NCI-H226 (cell line): ENCODE data around the gene PEX14.
"Not testable (repeated sequence)": the region's sequence is repeated elsewhere in the genome, so short reads cannot be mapped to it uniquely, and the experiment has no call there.

Source experiments
- DNase-seq: peaks from one replicate; pipeline ENCODE4 v3.0.0-alpha.2; 2015

Gene PEX14

GRCh38 chr1:10450836-10451235, 23.9 kb upstream of the PEX14 start:
- DNase-seq, result no peak

DNA sequence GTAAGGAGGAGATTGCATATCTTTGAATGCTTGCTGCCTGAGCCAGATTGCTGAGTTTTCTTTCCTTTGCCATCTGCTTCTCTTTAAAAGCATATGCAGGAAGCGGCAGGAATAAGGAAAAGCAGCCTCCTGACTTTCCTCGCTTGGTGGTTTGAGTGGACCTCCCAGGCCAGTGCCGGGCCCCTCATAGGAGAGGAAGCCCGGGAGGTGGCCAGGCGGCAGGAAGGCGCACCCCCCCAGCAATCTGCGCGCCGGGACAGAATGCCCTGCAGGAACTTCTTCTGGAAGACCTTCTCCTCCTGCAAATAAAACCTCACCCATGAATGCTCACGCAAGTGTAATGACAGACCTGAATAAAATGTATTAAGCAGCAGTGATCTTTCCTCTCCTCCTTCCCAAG, 23.5 kb upstream of the PEX14 start:
- DNase-seq, result no peak

DNA sequence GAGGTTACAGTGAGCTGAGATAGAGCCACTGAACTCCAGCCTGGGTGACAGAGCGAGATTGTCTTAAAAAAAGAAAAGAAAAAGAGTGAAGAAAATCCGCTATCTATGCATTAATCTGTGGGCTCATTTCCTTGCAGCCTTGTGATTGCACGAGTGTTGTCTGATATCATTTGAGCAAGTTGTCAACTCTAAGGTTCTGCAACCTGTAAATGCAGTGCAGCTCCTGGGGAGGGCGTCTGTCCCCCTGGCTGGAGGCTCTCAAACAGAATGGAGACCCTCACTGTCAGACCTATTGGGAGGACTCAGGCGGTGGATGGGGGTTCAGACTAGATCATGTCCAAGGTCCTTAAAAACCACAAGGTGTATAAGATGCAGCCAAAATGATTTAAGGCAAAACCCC, 18.7 kb upstream of the PEX14 start:
- DNase-seq, result no peak

DNA sequence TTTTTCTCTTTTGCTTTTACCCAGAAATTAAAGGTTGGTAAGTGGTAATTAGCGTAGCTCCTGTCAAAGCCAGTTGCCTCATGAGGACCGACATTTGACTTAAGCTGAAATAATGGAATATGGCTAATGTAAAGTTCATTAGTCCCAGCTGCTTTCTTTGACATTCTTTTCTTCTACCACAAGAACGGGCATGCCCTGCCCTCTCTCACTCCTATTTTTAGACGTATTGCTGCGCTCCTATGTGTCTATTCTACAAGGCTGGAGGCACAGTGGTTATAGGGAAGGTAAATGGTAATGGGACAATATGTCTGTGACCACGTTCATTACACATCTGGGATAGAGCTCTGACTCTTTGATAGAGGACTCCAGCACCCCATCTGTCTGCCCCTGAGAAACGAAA, 18.1 kb upstream of the PEX14 start:
- no peak for DNase-seq

DNA sequence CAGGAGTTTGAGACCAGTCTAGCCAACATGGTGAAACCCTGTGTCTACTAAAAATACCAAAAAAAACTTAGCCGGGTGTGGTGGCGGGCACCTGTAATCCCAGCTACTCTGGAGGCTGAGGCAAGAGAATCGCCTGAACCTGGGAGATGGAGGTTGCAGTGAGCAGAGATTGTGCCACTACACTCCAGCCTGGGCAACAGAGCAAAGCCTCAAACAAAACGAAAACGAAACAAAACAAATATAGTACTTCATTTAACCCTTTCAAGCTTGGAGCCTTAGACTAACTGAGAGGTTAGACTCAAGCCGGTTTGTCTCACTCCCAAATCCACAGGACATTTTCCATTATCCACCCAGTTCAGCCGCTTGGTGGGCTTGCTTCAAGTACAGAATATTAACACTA, 17.3 kb upstream of the PEX14 start:
- DNase-seq, result not testable (repeated sequence)

DNA sequence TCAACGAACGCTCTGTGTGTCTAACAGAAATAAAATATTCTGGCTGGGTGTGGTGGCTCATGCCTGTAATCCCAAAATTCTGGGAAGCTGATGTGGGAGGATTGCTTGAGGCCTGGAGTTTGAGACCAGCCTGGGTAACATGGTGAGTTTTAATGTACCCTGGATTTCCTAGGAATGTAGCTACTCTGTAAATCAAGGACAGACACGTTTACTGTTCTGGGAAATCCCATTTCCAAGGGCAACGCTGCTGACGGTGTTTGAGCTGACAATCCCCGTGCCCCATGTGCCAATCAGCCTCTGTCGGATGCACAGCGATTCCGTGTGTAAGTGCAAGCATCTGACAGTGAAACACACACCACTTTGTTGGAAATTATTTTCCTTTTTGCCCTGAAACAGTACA, 16.9 kb upstream of the PEX14 start:
- no peak for DNase-seq

GRCh38 chr1:10459184-10459583, 15.6 kb upstream of the PEX14 start:
- DNase-seq, result peak; percentile 89

- no peak for DNase-seq
Measured at GRCh38 chr1:10467078-10467477, 7.7 kb upstream of the PEX14 start.

- DNase-seq, result no peak
Measured at GRCh38 chr1:10470043-10470442, 4.7 kb upstream of the PEX14 start.

DNA sequence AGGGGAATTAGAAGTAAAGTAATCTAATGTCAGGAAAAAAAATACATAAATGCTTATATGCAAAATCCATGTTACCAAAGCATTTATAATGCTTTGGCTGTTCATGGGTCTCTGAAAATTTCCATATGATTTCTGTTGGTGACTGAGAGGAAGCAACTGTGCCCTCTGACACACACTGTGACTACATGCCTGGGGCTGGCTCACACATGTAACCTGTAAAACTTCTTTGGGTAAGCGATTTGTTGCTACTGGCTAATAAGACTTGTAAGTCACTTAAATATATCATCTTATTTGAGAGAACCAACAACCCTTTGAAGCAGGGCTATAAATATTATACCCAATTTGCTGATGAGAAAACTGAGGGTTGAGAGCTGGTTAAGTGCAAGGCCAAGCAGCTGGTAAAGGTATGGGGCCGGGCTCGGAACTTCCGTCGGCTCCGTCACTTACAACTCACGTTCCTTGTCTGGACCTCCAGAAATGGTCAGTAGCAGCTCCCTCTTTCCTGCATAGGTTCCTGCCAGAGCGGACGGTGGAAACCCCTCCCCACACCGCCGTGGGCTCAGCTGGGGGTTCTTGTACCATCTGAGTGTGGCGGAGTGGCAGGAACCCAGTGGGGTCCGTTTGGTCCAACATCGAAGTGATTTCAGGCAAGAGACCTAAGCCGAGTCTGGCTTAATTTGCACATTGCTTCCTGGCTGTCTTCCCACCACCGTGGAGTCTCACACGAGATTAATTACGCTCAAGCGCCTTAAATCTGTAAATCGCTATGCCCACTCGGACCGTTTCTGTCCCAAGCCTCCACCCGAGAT, 3.1 kb upstream of the PEX14 start:
- peak; percentile 1 for DNase-seq

DNA sequence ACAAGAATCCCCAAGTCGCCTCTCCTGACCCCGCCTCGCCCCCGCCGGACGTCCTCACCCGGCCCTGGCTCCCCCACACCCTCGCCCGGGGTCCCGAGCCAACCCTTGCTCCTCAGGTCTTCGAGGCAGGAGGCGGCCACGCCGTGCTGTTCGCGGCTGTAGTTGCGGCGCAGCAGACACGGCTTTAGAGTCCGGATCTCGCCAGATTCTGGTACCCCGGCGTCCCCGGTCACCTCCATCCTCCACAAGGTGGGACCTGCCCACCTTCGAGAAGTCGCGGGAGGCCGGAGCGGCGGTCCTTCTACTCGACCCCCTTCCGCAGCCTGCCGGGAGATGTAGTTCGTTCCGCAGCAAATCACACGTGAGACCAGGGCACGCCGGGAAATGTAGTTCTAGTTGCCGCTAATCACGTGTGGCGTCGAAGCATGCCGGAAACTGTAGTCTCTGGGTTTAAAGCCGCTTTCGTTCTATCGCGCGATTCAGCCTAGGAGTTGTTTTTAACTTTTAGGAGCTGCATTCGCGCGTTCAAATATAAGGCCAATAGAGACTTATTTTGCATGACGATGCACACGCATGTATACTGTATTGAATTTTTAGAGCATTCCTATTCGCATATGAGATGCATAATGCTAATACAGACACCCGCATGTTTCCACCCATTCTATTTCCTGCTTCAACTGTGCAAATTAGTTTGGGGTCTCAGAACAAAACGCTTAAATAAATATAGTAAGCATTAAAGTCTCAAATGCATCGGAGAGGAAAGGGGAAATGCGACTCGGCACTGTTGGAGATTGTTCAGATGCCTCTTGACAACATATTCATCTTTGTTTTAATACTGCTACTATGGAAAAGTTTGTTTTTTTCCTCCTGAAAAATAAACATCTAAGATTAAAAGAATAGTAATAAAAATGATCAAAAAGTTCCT, 2.3 kb upstream of the PEX14 start, which contains the start of gene DFFA:
Gene DFFA, minus strand, starts transcription at position 310 of the 925 bp plus-strand sequence. Its CDS starts 71 bp downstream, at position 239.
- DNase-seq, result peak; percentile 94

- no peak for DNase-seq
Measured at GRCh38 chr1:10473145-10473765, 1.5 kb upstream of the PEX14 start.

GRCh38 chr1:10474309-10474612, 489 bp upstream of the PEX14 start:
- not testable (repeated sequence) for DNase-seq

DNA sequence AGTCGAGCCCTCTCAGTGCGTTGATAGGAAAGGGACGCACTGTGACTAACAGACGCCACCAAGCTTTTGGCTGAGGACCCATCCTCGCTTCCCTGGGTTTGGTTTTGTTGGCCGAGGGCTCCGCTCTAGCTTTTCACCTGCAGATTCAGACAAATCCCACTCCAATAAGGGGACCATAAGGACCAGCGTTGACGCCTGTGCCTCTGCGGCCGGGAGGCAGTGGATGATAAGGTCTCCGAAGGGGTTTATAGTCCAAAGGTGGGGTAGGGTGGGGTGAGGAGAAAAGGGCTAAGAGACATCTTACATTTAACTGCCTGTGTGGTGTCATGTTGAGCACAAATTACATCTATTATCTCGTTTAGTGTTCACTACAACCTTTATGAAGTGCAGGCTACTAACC, 760 bp downstream of the PEX14 start:
- no peak for DNase-seq

GRCh38 chr1:10479296-10479695, 4.5 kb downstream of the PEX14 start:
- DNase-seq, result no peak

GRCh38 chr1:10480614-10481013, 5.9 kb downstream of the PEX14 start:
- DNase-seq, result no peak

GRCh38 chr1:10484521-10484920, 9.8 kb downstream of the PEX14 start:
- no peak for DNase-seq

DNA sequence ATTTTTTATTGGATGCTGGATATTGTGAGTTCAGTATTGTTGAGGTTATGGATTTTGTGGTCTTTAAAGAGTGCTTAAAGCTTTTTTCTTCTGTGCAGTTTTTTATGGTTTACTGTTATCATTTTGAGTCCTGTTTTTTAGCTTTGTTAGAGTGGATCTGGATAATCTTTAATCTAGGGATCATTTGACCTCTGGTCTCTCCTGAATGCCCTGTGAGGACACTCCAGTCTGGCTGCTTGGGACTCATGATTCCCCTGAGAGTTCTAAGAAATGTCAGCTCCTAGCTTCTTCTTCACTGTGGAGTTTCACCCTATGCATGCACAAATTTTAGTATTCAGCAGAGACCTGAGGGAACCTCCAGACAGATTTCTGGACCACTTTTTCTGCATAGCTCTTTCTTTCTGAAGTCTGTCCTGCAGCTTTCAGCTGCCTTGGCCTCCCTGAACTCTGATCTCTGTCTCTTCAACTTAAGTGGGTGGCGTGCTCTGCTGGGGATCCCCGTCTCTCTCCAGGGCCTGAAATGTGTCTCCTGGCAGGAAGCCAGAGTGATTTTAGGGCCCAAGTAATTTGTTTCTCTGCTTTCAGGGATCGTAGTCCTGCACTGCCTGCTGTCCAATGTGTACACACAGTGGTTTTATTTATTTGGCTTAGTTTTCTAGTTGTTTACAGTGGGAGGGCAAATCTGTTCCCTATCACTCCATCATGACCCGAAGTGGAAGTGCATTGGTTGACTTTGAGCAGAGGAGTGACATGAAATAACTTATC, 14.7 kb downstream of the PEX14 start:
- DNase-seq, result no peak

DNA sequence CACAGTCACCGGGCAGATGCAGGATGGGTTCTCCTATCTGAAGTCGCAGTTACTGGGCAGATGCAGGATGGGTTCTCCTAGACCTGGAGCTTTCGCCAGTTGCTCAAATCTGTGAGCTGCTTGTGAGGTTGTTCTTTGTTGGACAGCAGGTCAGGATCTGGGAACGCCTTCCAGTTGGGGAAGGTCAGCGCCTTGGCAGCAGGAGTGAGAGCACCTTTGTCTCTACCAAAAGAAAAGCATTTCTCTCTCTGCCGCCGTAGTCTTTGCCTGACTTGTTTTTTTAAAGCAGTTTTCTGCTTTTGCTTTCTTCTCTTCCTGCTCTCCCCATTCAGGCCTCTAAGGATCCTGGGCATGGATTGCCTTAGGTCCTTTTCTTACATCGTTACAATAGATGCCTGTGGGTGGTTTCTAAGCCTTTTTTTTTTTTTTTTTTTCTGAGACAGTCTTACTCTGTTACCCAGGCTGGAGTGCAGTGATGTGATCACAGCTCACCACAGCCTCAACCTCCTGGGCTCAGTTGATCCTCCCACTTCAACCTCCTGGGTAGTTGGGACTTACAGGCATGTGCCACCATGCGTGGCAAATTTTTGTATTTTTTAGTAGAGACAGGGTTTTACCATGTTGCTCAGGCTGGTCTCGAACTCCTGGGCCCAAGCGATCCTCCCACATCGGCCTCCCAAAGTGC, 15.7 kb downstream of the PEX14 start:
- DNase-seq, result no peak

DNA sequence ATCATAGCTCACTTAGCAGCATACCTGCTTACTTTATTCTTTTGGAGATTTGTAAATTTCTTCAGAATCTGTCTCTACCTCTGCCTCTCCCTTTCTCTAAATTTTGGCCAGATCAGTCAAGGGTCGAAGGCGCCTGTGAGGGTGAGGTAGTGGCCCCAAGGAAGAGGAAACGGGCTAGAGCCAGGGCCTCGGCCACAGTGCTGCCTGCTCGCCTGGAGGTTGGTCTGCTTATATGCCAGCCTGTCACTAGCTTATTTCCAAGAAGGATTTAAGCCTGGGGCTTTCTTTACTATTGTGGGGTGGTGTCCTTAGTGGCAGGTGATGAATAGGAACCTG, 19.6 kb downstream of the PEX14 start:
- no peak for DNase-seq

- DNase-seq, result peak; percentile 27
Measured at GRCh38 chr1:10494754-10495474, 20.2 kb downstream of the PEX14 start.

GRCh38 chr1:10495475-10495817, 20.7 kb downstream of the PEX14 start:
- DNase-seq, result no peak
